HepG2 (cell line): ENCODE measurements around the gene TBX3. TPM values are rescaled to one million over a fixed set of nuclear protein-coding genes. Genes with fewer than 3 reads are reported as not detected.

ENCODE experiments used
- AGO1 ChIP-seq: fragments of 200-400 bp; formaldehyde crosslinking; IDR thresholded peaks from 2 replicates; pipeline ENCODE4 v1.6.1; 2017; ENCODE audit warnings: mild to moderate bottlenecking, low read depth, low read length, moderate library complexity; ENCODE audit not compliant: poor library complexity, severe bottlenecking
- CBX5 ChIP-seq: sonication (generic); formaldehyde crosslinking; IDR thresholded peaks from 2 replicates; pipeline ENCODE4 v1.4.0; 2020; ENCODE audit warnings: missing genetic modification reagents, borderline replicate concordance
- HHEX ChIP-seq: IDR thresholded peaks from 2 replicates; pipeline ENCODE4 v1.6.1; 2016; ENCODE audit warnings: control low read depth
- HNRNPUL1 ChIP-seq: fragments of 200-400 bp; formaldehyde crosslinking; IDR thresholded peaks from 2 replicates; pipeline ENCODE4 v1.6.1; 2017; ENCODE audit warnings: low read depth, mild to moderate bottlenecking, low read length, moderate library complexity
- KAT7 ChIP-seq: IDR thresholded peaks from 2 replicates; pipeline ENCODE4 v1.6.1; 2018; ENCODE audit warnings: borderline replicate concordance, missing compliant biosample characterization
- MED1 ChIP-seq: sonication (generic); formaldehyde crosslinking; IDR thresholded peaks from 2 replicates; pipeline ENCODE4 v1.4.0; 2020; ENCODE audit warnings: missing genetic modification reagents
- MEIS2 ChIP-seq: sonication (generic); formaldehyde crosslinking; IDR thresholded peaks from 2 replicates; pipeline ENCODE4 v1.9.0; 2021; ENCODE audit warnings: mild to moderate bottlenecking, missing genetic modification reagents
- NCOR1 ChIP-seq: fragments of 200-600 bp; sonication (generic); IDR thresholded peaks from 2 replicates; pipeline ENCODE4 v1.7.0; 2017; ENCODE audit warnings: antibody characterized with exemption, low read length, borderline replicate concordance
- SP140L ChIP-seq: sonication (generic); formaldehyde crosslinking; IDR thresholded peaks from 2 replicates; pipeline ENCODE4 v1.4.0; 2020; ENCODE audit warnings: missing genetic modification reagents, borderline replicate concordance
- U2AF1 ChIP-seq: fragments of 200-400 bp; formaldehyde crosslinking; optimal IDR thresholded peaks from 2 replicates; pipeline ENCODE3; 2017; ENCODE audit warnings: mild to moderate bottlenecking, low read depth, low read length
- ZNF468 ChIP-seq: sonication (generic); formaldehyde crosslinking; IDR thresholded peaks from 2 replicates; pipeline ENCODE4 v1.8.0; 2022; ENCODE audit warnings: mild to moderate bottlenecking, moderate library complexity, missing genetic modification reagents
- ZNF501 ChIP-seq: sonication (generic); formaldehyde crosslinking; IDR thresholded peaks from 2 replicates; pipeline ENCODE4 v1.5.1; 2020; ENCODE audit warnings: mild to moderate bottlenecking, moderate library complexity, missing genetic modification reagents
- ZNF530 ChIP-seq: sonication (generic); formaldehyde crosslinking; IDR thresholded peaks from 2 replicates; pipeline ENCODE4 v1.5.0; 2020; ENCODE audit warnings: low read depth, mild to moderate bottlenecking, missing genetic modification reagents
- ZNF563 ChIP-seq: sonication (generic); formaldehyde crosslinking; IDR thresholded peaks from 2 replicates; pipeline ENCODE4 v1.8.0; 2022; ENCODE audit warnings: mild to moderate bottlenecking, moderate library complexity, missing genetic modification reagents
- ZNF816 ChIP-seq: sonication (generic); formaldehyde crosslinking; IDR thresholded peaks from 2 replicates; pipeline ENCODE4 v1.8.0; 2022; ENCODE audit warnings: missing genetic modification reagents, mild to moderate bottlenecking, borderline replicate concordance
- polyA plus RNA-seq, 8 experiments: library from polyadenylated mRNA; depleted of rRNA in 3 of 8; stranded (reverse) in 7 of 8; unstranded in 1 of 8; fragments of >200 nt; fragmentation: Illumina TruSeq in 4 of 8; extraction: Trizol in 4 of 8; gene quantifications; 2 replicates each; pipeline versions ENCODE4 v1.2.1 to v1.2.3, GENCODE V29; 2011 to 2016; ENCODE audit warnings: low read depth in 4 of 8, missing spikeins in 1 of 8, mixed read lengths in 1 of 8; ENCODE audit not compliant: insufficient read depth in 1 of 8
- total RNA-seq, 5 experiments: library from RNA; depleted of rRNA; stranded (reverse); fragments of >200 nt; fragmentation: Illumina TruSeq; extraction: Trizol; gene quantifications; 2 replicates each; pipeline ENCODE4 v1.2.3, GENCODE V29; 2016; ENCODE audit warnings: low read depth in 1 of 5
- TF ChIP-seq, protein P1 (sequence below): IDR thresholded peaks from 2 replicates; pipeline ENCODE4 v1.6.1; 2016; ENCODE audit warnings: low read depth, control low read depth
- TF ChIP-seq, protein P2 (sequence below): sonication (generic); IDR thresholded peaks from 2 replicates; pipeline ENCODE4 v1.6.1; 2016; ENCODE audit warnings: low read depth, borderline replicate concordance
- TF ChIP-seq, protein P3 (sequence below): sonication (generic); formaldehyde crosslinking; conservative IDR thresholded peaks from 2 replicates; pipeline ENCODE4 v1.4.0; 2020; ENCODE audit warnings: missing genetic modification reagents
- TF ChIP-seq, protein P4 (sequence below), 2 experiments: sonication (generic) in 1 of 2; formaldehyde crosslinking in 1 of 2; IDR thresholded peaks; 2 replicates each; pipeline versions ENCODE4 v1.5.1 to v1.6.1; 2011 to 2020; ENCODE audit warnings: borderline replicate concordance in 1 of 2, low read depth in 1 of 2, low read length in 1 of 2, mild to moderate bottlenecking in 1 of 2, missing genetic modification reagents in 1 of 2, moderate library complexity in 1 of 2
- TF ChIP-seq, protein P5 (sequence below): sonication (generic); formaldehyde crosslinking; IDR thresholded peaks from 2 replicates; pipeline ENCODE4 v1.9.0; 2021; ENCODE audit warnings: missing genetic modification reagents, borderline replicate concordance

Gene TBX3
- total and polyA plus RNA-seq, 2 of the 13 experiments (the other 11 are each of a cell fraction or from before 2014, with no cell fraction given), result 27.1 to 42.4 TPM

DNA sequence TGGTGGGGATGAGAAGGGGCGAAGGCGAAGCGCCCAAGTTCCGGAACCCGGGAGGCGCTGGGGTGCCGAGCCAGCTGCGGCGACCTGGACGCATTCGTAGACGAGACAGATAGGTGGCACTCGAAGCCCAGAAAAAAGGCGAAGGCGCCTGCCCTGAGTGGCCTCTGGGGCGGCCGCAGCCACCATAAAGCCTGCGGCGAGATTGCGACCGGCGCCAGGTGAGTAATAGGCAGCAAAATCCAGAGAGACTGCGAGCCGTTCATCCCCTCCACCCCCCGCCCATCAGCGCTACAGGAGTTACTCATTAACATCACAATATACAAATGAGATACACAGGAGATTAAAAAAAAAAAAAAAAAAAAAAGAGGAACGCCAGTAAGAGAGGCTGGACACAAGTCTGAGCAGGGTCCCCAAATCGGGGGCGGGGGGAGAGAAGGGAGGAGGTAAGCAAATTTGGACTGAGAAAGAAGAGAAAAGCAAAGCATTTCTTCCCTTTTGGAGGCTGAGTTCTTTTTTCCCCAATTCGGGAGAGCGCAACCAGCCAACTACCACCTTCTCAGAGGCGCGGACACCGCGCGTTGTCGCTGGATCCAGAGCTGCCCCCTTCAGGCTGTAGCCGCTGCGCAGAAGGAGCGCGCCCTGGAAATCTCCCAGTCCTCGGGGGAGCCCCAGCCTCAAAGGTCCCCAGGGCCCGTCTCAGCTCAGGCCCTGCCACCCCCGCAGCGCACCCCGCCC lies 15.7 kb downstream of the TBX3 start (continued):
- TF ChIP-seq, protein P1, sequence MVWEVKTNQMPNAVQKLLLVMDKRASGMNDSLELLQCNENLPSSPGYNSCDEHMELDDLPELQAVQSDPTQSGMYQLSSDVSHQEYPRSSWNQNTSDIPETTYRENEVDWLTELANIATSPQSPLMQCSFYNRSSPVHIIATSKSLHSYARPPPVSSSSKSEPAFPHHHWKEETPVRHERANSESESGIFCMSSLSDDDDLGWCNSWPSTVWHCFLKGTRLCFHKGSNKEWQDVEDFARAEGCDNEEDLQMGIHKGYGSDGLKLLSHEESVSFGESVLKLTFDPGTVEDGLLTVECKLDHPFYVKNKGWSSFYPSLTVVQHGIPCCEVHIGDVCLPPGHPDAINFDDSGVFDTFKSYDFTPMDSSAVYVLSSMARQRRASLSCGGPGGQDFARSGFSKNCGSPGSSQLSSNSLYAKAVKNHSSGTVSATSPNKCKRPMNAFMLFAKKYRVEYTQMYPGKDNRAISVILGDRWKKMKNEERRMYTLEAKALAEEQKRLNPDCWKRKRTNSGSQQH (CRISPR knock-in tag), result 0 out of 2 replicates have a peak, but pooled peaks have one; percentile 27
- no peak for TF ChIP-seq MEIS2 (CRISPR knock-in tag)
- peak; percentile 61 for TF ChIP-seq MED1 (CRISPR knock-in tag)
- peak; percentile 55; the same call in 1 of the 2 replicates for TF ChIP-seq NCOR1
- TF ChIP-seq SP140L (CRISPR knock-in tag), result no peak
- TF ChIP-seq ZNF530 (CRISPR knock-in tag), result no peak
- TF ChIP-seq ZNF501 (CRISPR knock-in tag), result peak; percentile 60; the same call in 1 of the 2 replicates
- TF ChIP-seq CBX5, result peak; percentile 56; the same call in 1 of the 2 replicates
- TF ChIP-seq ZNF816, result no peak
- TF ChIP-seq U2AF1, result no peak
- TF ChIP-seq KAT7 (CRISPR knock-in tag), result peak; percentile 52; the same call in 1 of the 2 replicates
- TF ChIP-seq AGO1, result no peak
- TF ChIP-seq, protein P2, sequence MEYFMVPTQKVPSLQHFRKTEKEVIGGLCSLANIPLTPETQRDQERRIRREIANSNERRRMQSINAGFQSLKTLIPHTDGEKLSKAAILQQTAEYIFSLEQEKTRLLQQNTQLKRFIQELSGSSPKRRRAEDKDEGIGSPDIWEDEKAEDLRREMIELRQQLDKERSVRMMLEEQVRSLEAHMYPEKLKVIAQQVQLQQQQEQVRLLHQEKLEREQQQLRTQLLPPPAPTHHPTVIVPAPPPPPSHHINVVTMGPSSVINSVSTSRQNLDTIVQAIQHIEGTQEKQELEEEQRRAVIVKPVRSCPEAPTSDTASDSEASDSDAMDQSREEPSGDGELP, result peak; percentile 46; the same call in 1 of the 2 replicates
- TF ChIP-seq, protein P3, sequence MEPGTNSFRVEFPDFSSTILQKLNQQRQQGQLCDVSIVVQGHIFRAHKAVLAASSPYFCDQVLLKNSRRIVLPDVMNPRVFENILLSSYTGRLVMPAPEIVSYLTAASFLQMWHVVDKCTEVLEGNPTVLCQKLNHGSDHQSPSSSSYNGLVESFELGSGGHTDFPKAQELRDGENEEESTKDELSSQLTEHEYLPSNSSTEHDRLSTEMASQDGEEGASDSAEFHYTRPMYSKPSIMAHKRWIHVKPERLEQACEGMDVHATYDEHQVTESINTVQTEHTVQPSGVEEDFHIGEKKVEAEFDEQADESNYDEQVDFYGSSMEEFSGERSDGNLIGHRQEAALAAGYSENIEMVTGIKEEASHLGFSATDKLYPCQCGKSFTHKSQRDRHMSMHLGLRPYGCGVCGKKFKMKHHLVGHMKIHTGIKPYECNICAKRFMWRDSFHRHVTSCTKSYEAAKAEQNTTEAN (CRISPR knock-in tag), result no peak
- TF ChIP-seq HNRNPUL1, result no peak; the same call in 1 of the 2 replicates
- TF ChIP-seq, protein P4, sequence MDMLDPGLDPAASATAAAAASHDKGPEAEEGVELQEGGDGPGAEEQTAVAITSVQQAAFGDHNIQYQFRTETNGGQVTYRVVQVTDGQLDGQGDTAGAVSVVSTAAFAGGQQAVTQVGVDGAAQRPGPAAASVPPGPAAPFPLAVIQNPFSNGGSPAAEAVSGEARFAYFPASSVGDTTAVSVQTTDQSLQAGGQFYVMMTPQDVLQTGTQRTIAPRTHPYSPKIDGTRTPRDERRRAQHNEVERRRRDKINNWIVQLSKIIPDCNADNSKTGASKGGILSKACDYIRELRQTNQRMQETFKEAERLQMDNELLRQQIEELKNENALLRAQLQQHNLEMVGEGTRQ (IDR thresholded peaks at IDR 0.05; ENCODE audit: low read depth, low read length), result no peak
- TF ChIP-seq, protein P4 (CRISPR knock-in tag; IDR thresholded peaks at IDR 0.05; ENCODE audit: borderline replicate concordance), result no peak
- TF ChIP-seq ZNF563, result no peak
- no peak for TF ChIP-seq ZNF468 (CRISPR knock-in tag)
- TF ChIP-seq, protein P5, sequence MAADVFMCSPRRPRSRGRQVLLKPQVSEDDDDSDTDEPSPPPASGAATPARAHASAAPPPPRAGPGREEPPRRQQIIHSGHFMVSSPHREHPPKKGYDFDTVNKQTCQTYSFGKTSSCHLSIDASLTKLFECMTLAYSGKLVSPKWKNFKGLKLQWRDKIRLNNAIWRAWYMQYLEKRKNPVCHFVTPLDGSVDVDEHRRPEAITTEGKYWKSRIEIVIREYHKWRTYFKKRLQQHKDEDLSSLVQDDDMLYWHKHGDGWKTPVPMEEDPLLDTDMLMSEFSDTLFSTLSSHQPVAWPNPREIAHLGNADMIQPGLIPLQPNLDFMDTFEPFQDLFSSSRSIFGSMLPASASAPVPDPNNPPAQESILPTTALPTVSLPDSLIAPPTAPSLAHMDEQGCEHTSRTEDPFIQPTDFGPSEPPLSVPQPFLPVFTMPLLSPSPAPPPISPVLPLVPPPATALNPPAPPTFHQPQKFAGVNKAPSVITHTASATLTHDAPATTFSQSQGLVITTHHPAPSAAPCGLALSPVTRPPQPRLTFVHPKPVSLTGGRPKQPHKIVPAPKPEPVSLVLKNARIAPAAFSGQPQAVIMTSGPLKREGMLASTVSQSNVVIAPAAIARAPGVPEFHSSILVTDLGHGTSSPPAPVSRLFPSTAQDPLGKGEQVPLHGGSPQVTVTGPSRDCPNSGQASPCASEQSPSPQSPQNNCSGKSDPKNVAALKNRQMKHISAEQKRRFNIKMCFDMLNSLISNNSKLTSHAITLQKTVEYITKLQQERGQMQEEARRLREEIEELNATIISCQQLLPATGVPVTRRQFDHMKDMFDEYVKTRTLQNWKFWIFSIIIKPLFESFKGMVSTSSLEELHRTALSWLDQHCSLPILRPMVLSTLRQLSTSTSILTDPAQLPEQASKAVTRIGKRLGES (CRISPR knock-in tag), result no peak
- TF ChIP-seq HHEX, result no peak
